Mesodermal cell (in vitro differentiated cells): Measurements from ENCODE around the gene PPP3CA.
"Not testable (repeated sequence)": the region's sequence is repeated elsewhere in the genome, so short reads cannot be mapped to it uniquely, and the experiment has no call there.

Experiments
- H3K27ac ChIP-seq: 2 replicates; pipeline ENCODE4 v1.7.0; 2013; ENCODE audit warnings: mild to moderate bottlenecking, low read depth, low read length, moderate library complexity; ENCODE audit not compliant: severe bottlenecking
- H3K36me3 ChIP-seq: 2 replicates; pipeline ENCODE4 v1.7.1; 2013; ENCODE audit warnings: mild to moderate bottlenecking, low read length, moderate library complexity; ENCODE audit not compliant: control insufficient read depth, insufficient read depth
- H3K4me1 ChIP-seq: one replicate; pipeline ENCODE4 v1.7.1; 2013; ENCODE audit warnings: mild to moderate bottlenecking, low read length; ENCODE audit not compliant: insufficient read depth, control insufficient read depth, poor library complexity, severe bottlenecking
- H3K4me3 ChIP-seq: 2 replicates; pipeline ENCODE4 v1.7.0; 2013; ENCODE audit warnings: low read length, control low read depth, mild to moderate bottlenecking; ENCODE audit not compliant: insufficient read depth, poor library complexity, severe bottlenecking; ENCODE audit errors: extremely low read depth
- H3K9me3 ChIP-seq: 2 replicates; pipeline ENCODE4 v1.7.1; 2013; ENCODE audit warnings: mild to moderate bottlenecking, low read length, moderate library complexity; ENCODE audit not compliant: control insufficient read depth
- WGBS, 2 experiments: methylation state at CpG; one replicate each; pipeline ENCODE4 v1.1.5; 2013; ENCODE audit warnings: missing lambda C conversion rate in 2 of 2; ENCODE audit not compliant: insufficient coverage in 2 of 2; 5-methylcytosine and 5-hydroxymethylcytosine counted together

The PPP3CA gene

DNA sequence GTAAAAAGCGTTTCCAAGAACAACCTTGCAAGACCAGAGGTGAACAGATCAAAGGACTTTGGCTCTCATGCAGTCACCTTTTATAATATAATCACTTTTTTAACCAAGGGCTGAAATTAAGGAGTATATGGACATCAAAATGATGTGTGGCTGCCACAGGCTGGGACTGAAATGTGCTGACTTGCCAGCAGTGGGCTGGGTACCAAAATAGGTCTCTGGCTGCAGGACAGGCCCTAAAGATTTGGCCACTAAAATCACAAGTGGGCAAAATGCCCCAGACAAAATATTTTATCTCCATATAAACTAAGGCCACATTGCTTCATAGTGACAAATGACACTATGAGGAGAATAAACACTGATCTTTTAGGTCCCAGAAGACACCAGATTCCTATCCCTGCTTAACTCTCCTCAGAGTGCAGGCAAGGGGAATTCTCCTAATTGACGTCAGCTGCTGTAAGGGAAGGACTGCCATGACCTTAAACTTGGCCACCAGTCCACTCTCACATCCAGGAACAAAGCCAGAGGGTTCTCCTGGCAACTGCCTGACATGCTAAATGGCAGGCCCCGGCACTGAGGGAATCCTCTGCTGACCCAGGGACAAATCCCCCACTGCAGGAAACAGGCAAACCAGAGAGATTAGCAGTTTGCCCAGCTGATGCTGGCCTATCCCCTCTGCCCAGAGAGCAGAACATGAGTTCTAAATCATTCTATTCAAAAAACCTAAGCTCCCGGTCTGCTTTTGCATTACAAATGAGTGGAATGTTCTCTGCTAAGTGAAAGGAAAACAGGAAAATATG is 155.8 kb downstream of the PPP3CA start:
- no peak overlapping the region for H3K4me3 ChIP-seq
- 25 to 44% methylated on average over 1 to 2 of the region's 4 CpGs for WGBS, 2 experiments
- no peaks in the 10 kb centered on the region for H3K36me3 ChIP-seq
- no peak overlapping the region for H3K27ac ChIP-seq
- peaks cover 12% of the 10 kb centered on the region for H3K4me1 ChIP-seq
- H3K9me3 ChIP-seq, result no peaks in the 10 kb centered on the region

DNA sequence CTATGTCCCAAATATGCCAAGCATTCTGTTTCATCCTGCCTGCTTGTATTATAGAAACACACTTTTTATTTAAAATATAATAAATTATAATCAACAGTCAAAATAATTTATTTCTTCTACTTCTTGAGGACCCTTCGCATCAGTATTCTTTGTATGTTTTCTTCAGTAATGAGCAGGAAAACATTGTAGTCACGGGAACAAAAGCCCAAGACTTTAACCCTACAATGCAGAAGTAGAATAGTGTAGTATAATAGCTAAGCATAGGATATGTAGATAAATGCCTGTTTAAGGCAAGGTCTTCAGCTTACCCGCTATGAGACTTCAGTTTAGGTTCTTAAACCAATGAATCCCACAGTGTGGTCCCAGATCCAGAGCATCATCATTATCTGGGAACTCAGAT is 156.6 kb downstream of the PPP3CA start:
- Histone ChIP-seq H3K9me3 (no peaks in the 10 kb centered on the region), H3K4me1 (peaks cover 12% of the 10 kb centered on the region), H3K36me3 (no peaks in the 10 kb centered on the region), H3K27ac (no peak overlapping the region), H3K4me3 (no peak overlapping the region)
- WGBS, 2 experiments, result 88% methylated on average over 1 of the region's 3 CpGs; no CpG with 5 or more reads in 1 of the 2 experiments

DNA sequence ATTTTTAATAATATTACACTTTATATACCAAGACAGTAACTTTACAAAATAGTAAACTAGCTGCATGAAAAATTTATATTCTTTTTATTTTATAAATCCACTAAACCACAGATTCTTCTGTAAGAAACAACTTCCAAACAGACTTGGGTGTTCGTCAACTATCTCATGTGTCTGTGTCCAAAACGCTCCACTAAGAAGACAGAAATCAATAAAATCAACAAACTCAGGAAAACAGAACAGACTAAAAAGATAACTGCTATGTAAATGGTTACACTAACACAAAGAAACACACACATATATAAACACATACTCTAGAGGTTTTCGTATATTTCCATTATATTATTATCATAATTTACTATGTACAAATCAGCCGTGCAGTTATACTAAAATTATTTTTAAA is 158.4 kb downstream of the PPP3CA start:
- peaks cover 12% of the 10 kb centered on the region for H3K4me1 ChIP-seq
- 80 to 100% methylated on average over 1 of the region's 4 CpGs for WGBS, 2 experiments
- H3K27ac ChIP-seq, result no peak overlapping the region
- H3K9me3 ChIP-seq, result no peaks in the 10 kb centered on the region
- no peaks in the 10 kb centered on the region for H3K36me3 ChIP-seq
- H3K4me3 ChIP-seq, result no peak overlapping the region

DNA sequence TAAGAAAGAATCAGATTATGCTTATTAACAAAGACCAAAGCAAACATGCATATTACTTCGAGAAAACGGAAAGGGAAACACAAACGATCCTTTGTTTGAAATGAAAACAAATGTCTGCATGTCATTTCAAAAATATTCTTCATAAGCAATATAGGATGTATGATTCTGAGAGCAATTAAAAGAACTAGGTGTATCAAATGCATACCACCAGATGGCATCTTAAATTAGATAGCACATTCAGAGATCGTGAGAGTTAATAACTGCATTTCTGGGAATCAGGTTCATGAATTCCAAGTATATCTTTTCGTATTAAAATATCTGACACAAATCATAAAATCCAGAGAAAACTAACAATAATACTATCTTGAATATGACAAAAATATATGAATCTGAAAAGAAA is 159.5 kb downstream of the PPP3CA start:
- Histone ChIP-seq H3K9me3 (peaks cover 4% of the 10 kb centered on the region), H3K36me3 (no peaks in the 10 kb centered on the region), H3K4me1 (peaks cover 12% of the 10 kb centered on the region), H3K4me3 (no peak overlapping the region), H3K27ac (no peak overlapping the region)
- 100% methylated on average over 1 of the region's 5 CpGs; no CpG with 5 or more reads in 1 of the 2 experiments for WGBS, 2 experiments

DNA sequence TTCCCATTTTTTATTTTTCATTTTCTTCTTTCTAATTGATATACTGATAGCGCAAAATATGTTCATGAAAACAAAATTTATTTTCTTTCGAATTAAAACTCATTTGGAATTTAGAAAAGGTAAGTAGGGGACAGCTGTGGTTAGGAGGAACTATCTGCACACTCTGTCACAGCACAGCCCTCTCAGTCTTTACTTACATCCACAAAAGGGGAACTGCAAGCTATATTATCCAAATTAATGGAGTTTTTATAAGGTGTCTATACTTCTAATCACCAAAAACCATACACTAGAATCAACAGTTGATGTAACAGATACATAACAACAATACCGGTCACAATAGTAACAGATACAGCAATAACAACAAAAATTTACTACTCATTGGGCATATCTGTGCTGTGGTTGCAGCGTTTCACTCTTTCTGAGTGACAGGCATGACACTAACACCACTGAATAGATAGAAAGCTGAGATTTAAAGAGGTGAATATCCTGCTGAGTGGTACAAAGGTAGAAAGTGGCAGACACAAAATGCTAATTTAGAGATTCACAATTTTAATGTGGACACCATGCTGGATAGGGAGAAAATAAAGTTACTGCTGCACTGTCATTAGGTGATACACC is 160.7 kb downstream of the PPP3CA start:
- Histone ChIP-seq H3K36me3 (no peaks in the 10 kb centered on the region), H3K27ac (no peak overlapping the region), H3K4me1 (peaks cover 5% of the 10 kb centered on the region), H3K9me3 (peaks cover 6% of the 10 kb centered on the region), H3K4me3 (no peak overlapping the region)
- WGBS, 2 experiments, result 93 to 100% methylated on average over 1 to 2 of the region's 4 CpGs

DNA sequence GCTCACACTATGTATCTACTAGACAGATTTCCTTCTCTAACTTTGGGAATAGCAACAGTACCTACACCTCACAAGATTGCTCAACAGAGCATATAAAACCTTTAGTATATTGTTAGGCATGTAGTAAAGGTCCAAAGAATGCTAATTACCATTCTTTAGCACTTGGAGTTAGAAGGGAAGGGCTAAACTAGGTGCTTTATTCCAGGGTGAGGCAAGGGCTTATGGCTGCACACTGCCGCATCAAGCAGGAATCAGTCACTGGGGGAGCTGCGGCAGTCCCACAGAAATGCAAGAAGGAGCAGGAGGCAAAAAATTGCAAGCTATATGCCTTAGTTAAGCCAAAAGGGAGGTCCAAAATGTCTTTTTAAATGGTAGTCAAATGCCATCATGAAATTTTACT is 162.7 kb downstream of the PPP3CA start:
- Histone ChIP-seq H3K4me3 (no peak overlapping the region), H3K4me1 (no peaks in the 10 kb centered on the region), H3K9me3 (peaks cover 6% of the 10 kb centered on the region), H3K36me3 (no peaks in the 10 kb centered on the region), H3K27ac (no peak overlapping the region)
- WGBS, 2 experiments, result 100% methylated on average over 1 to 2 of the region's 2 CpGs

DNA sequence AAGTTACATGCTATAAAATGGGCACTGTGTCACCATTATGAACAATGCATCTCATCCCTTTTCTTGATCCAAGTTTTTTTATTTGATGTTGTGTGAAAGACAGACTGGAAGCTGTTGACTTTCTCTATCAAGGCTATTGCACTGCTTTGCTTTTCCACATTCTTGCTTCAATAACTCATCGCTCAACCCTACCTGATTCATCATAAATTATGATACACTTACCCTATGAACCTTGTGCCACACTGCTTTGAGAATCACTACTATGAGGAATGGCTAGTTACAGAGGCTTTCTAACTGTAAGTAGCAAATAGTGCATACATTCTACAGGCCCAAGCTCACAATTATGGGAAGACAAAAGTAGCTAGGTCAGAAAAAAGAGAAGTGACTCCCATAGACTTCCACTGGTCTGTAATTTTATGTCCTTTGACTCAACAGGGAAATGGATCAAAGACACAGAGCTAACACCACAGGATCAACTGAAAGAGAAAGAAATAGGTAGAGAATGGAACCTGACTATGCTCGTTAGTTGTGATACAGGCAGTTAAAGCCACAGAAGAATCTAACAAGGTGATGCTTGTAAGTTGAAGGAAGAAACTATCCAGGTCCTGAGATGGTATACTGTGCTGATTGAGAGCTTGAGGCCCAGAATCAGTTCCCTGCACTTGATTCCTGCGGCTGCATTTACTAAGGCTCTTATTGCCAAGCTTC is 163.5 kb downstream of the PPP3CA start:
- Histone ChIP-seq H3K4me3 (no peak overlapping the region), H3K27ac (no peak overlapping the region), H3K36me3 (no peaks in the 10 kb centered on the region), H3K9me3 (peaks cover 6% of the 10 kb centered on the region), H3K4me1 (no peaks in the 10 kb centered on the region)
- 73 to 100% methylated on average over 1 to 2 of the region's 3 CpGs for WGBS, 2 experiments

DNA sequence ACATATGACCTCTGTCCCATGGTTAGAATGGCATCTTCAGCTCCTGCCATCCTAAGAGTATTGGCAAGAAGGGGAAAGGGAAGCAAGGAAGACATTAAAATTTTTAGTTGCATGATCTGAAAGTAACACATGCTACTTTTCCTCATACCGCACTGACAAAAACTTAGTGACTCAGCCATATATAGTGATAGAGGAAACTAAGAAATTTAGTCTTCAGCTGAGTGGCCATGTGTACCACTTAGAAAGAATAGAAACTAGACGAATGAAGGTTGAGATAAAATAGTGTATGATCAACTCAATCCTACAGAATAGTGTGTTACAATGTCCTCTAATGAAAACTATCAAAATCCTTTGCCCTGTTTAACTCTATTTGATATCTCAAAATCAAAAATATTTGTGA is 164.1 kb downstream of the PPP3CA start:
- Histone ChIP-seq H3K27ac (no peak overlapping the region), H3K4me1 (no peaks in the 10 kb centered on the region), H3K36me3 (no peaks in the 10 kb centered on the region), H3K9me3 (peaks cover 6% of the 10 kb centered on the region), H3K4me3 (no peak overlapping the region)
- WGBS, 2 experiments, result no CpG with 5 or more reads among the region's 2 CpGs

DNA sequence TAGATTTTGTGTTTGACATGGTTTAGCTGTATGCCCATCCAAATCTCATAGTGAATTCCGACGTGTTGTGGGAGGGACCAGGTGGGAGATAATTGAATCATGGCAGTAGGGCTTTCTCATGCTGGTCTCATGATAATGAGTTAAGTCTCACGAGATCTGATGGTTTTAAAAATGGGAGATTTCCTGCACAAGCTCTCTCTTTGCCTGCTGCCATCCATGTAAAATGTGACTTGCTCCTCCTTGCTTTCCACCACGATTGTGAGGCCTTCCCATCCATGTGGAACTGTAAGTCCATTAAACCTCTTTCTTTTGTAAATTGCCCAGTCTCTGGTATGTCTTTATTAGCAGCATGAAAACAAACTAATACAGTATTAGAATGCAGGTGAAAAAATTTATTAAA is 164.6 kb downstream of the PPP3CA start:
- not testable (repeated sequence) for H3K4me3 ChIP-seq, H3K36me3 ChIP-seq, H3K4me1 ChIP-seq, H3K9me3 ChIP-seq, H3K27ac ChIP-seq
- WGBS, 2 experiments, result 93 to 96% methylated on average over 2 to 4 of the region's 4 CpGs

DNA sequence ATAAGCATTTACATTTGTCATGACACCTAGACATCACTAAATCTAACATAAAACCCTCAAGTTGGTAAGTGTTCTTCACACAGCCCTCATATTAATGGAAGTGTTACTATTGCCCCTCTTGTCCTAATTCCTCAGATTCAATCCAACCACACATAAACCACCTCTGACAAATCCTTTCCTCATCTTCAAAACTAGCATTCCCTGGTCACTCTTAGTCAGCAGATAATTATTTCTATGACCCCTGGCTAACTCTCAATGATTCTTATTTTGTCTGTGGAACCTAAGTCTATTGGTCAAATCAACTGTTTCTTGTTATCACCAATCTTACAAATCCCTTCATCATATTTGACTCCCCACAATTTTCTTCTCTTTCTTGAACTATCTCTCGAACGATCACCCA is 168.6 kb downstream of the PPP3CA start:
- Histone ChIP-seq H3K4me1 (no peaks in the 10 kb centered on the region), H3K9me3 (peaks cover 6% of the 10 kb centered on the region), H3K27ac (no peak overlapping the region), H3K4me3 (no peak overlapping the region), H3K36me3 (no peaks in the 10 kb centered on the region)
- no CpG with 5 or more reads among the region's 2 CpGs for WGBS, 2 experiments
